Ectodermal cell (in vitro differentiated cells): Measurements from ENCODE around the gene MTUS2.

Source experiments
- H3K27ac ChIP-seq: 2 replicates; pipeline ENCODE4 v1.7.0; 2013; ENCODE audit warnings: mild to moderate bottlenecking, low read depth, low read length; ENCODE audit not compliant: insufficient read depth, poor library complexity, severe bottlenecking
- H3K27me3 ChIP-seq: 2 replicates; pipeline ENCODE4 v1.7.0; 2013; ENCODE audit warnings: mild to moderate bottlenecking, low read length; ENCODE audit not compliant: insufficient read depth, control insufficient read depth, poor library complexity, severe bottlenecking
- H3K36me3 ChIP-seq: one replicate; pipeline ENCODE4 v1.7.0; 2013; ENCODE audit warnings: low read length; ENCODE audit not compliant: control insufficient read depth, insufficient read depth
- H3K4me1 ChIP-seq: one replicate; pipeline ENCODE4 v1.7.0; 2013; ENCODE audit warnings: low read length; ENCODE audit not compliant: control insufficient read depth, insufficient read depth
- H3K4me3 ChIP-seq: 2 replicates; pipeline ENCODE4 v1.7.0; 2013; ENCODE audit warnings: low read depth, low read length, control low read depth; ENCODE audit not compliant: insufficient read depth
- H3K9me3 ChIP-seq: 2 replicates; pipeline ENCODE4 v1.7.0; 2013; ENCODE audit warnings: mild to moderate bottlenecking, low read length, moderate library complexity; ENCODE audit not compliant: control insufficient read depth
- WGBS, 2 experiments: methylation state at CpG; one replicate each; pipeline ENCODE4 v1.1.7; 2013; ENCODE audit warnings: missing lambda C conversion rate in 2 of 2; 5-methylcytosine and 5-hydroxymethylcytosine counted together

MTUS2 gene

GRCh38 chr13:29550430-29550988 is 730.4 kb downstream of the MTUS2 start:
- H3K4me3 ChIP-seq = no peak overlapping the region
- peaks cover 9% of the 10 kb centered on the region for H3K36me3 ChIP-seq
- H3K9me3 ChIP-seq = no peaks in the 10 kb centered on the region
- H3K27me3 ChIP-seq = no peaks in the 10 kb centered on the region
- H3K4me1 ChIP-seq = no peaks in the 10 kb centered on the region
- 93 to 94% methylated on average over 5 of the region's 5 CpGs for WGBS, 2 experiments
- no peak overlapping the region for H3K27ac ChIP-seq

DNA sequence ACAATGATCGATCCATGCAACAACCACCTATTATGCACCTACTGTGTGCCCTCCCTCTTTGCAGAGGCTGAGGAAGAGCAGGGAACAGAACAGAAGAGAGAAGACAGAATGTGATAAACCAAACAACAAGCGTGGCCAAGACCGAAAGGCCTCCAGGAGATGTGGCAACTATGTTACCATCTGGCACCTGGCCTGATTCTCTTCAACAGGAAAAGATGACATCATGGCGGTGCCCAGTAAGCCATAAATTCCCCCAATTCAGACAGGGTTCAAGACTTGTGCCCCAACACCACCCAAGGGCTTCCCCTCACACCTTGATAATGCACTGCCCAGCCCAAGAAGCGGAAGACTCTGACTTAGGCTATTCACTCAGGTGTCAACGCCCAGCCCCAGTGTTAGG is 731.1 kb downstream of the MTUS2 start:
- H3K9me3 ChIP-seq = no peaks in the 10 kb centered on the region
- H3K27ac ChIP-seq = no peak overlapping the region
- 96% methylated on average over 6 of the region's 6 CpGs for WGBS, 2 experiments
- H3K4me1 ChIP-seq = no peaks in the 10 kb centered on the region
- no peak overlapping the region for H3K4me3 ChIP-seq
- H3K36me3 ChIP-seq = peaks cover 9% of the 10 kb centered on the region
- no peaks in the 10 kb centered on the region for H3K27me3 ChIP-seq
